Stimulated activated effector memory CD8-positive, alpha-beta T cell treated with anti-CD3 and anti-CD28 coated beads, Interleukin-12 subunit alpha, Interleukin-12 subunit beta, amount 100 ng/mL, for 72 hours (primary cell): ENCODE results near the gene FGF11.

ENCODE experiments used
- ATAC-seq: fragments of 150-1000 bp; cut with Tn5 transposase; 2 replicates; pipeline ENCODE4 v1.10.0; 2021
- DNase-seq, 2 donors: peaks; one replicate each; pipeline ENCODE4 v3.0.0; 2021 to 2022; ENCODE audit warnings: low spot score in 2 of 2
- H3K27ac Mint-ChIP-seq: one replicate; pipeline ENCODE4 v1.8.0; 2022; ENCODE audit warnings: mild to moderate bottlenecking, mixed read lengths
- H3K36me3 Mint-ChIP-seq: one replicate; pipeline ENCODE4 v1.8.0; 2022; ENCODE audit warnings: mild to moderate bottlenecking, mixed read lengths
- H3K4me1 Mint-ChIP-seq: one replicate; pipeline ENCODE4 v1.8.0; 2022; ENCODE audit warnings: mixed read lengths
- H3K4me3 Mint-ChIP-seq: one replicate; pipeline ENCODE4 v1.8.0; 2022; ENCODE audit warnings: mild to moderate bottlenecking, mixed read lengths
- H3K9me3 Mint-ChIP-seq: one replicate; pipeline ENCODE4 v1.8.0; 2022; ENCODE audit warnings: mixed read lengths

The FGF11 gene

GRCh38 chr17:7418472-7419152 is 20.7 kb upstream of the FGF11 start:
- Mint-ChIP-seq H3K4me1 (peaks cover 7% of the 10 kb centered on the region), H3K9me3 (no peaks in the 10 kb centered on the region), H3K36me3 (no peaks in the 10 kb centered on the region), H3K27ac (peak overlapping the region; percentile 1), H3K4me3 (no peak overlapping the region)
- ATAC-seq (no peak), DNase-seq (no peak)

GRCh38 chr17:7419819-7420610 is 19.3 kb upstream of the FGF11 start, which contains the start of gene SPEM1:
TSS of gene SPEM1 (plus strand) at chr17:7420324. CDS start at chr17:7420385, 61 bp downstream.
- Mint-ChIP-seq H3K36me3 (no peaks in the 10 kb centered on the region), H3K9me3 (no peaks in the 10 kb centered on the region), H3K4me3 (no peak within 1 kb of the TSS), H3K27ac (peak within 1 kb of the TSS; percentile 26), H3K4me1 (peaks cover 7% of the 10 kb centered on the region)
- DNase-seq (no peak), ATAC-seq (no peak)

GRCh38 chr17:7421186-7421585 is 18.1 kb upstream of the FGF11 start:
- H3K27ac Mint-ChIP-seq: no peak overlapping the region
- H3K4me1 Mint-ChIP-seq: peaks cover 6% of the 10 kb centered on the region
- ATAC-seq: no peak
- no peak overlapping the region for H3K4me3 Mint-ChIP-seq
- no peaks in the 10 kb centered on the region for H3K36me3 Mint-ChIP-seq
- DNase-seq: no peak
- H3K9me3 Mint-ChIP-seq: no peaks in the 10 kb centered on the region

GRCh38 chr17:7423679-7424078 is 15.6 kb upstream of the FGF11 start:
- no peak overlapping the region for H3K27ac Mint-ChIP-seq

GRCh38 chr17:7425316-7425715 is 14.0 kb upstream of the FGF11 start, which contains the start of gene SPEM2:
TSS of gene SPEM2 (plus strand) at chr17:7425616. CDS start at chr17:7425689, 73 bp downstream.
- no peaks in the 10 kb centered on the region for H3K4me1 Mint-ChIP-seq
- H3K4me3 Mint-ChIP-seq: no peak within 1 kb of the TSS
- H3K36me3 Mint-ChIP-seq: no peaks in the 10 kb centered on the region
- no peaks in the 10 kb centered on the region for H3K9me3 Mint-ChIP-seq
- DNase-seq (no peak), ATAC-seq (no peak)
- peak within 1 kb of the TSS; percentile 54 for H3K27ac Mint-ChIP-seq

More at GRCh38 chr17:7423679-7424078, 15.6 kb upstream of the FGF11 start:
- H3K36me3 Mint-ChIP-seq: no peaks in the 10 kb centered on the region
- no peak overlapping the region for H3K4me3 Mint-ChIP-seq
- no peak for DNase-seq
- no peak for ATAC-seq
- H3K9me3 Mint-ChIP-seq: no peaks in the 10 kb centered on the region
- H3K4me1 Mint-ChIP-seq: no peaks in the 10 kb centered on the region

- Mint-ChIP-seq H3K27ac (no peak overlapping the region), H3K4me3 (no peak overlapping the region), H3K4me1 (no peaks in the 10 kb centered on the region), H3K9me3 (no peaks in the 10 kb centered on the region), H3K36me3 (no peaks in the 10 kb centered on the region)
- no peak for DNase-seq
- no peak for ATAC-seq
These were observed 13.6 kb upstream of the FGF11 start for GRCh38 chr17:7425756-7426155.

GRCh38 chr17:7426203-7426863 is 13.0 kb upstream of the FGF11 start:
- Mint-ChIP-seq H3K36me3 (no peaks in the 10 kb centered on the region), H3K4me1 (no peaks in the 10 kb centered on the region), H3K4me3 (no peak overlapping the region), H3K9me3 (no peaks in the 10 kb centered on the region), H3K27ac (no peak overlapping the region)
- DNase-seq: no peak
- ATAC-seq: no peak

GRCh38 chr17:7426896-7427489 is 12.3 kb upstream of the FGF11 start:
- ATAC-seq: no peak
- Mint-ChIP-seq H3K9me3 (no peaks in the 10 kb centered on the region), H3K36me3 (no peaks in the 10 kb centered on the region)

GRCh38 chr17:7427549-7427948 is 11.8 kb upstream of the FGF11 start:
- H3K36me3 Mint-ChIP-seq: no peaks in the 10 kb centered on the region

More at GRCh38 chr17:7426896-7427489, 12.3 kb upstream of the FGF11 start:
- Mint-ChIP-seq H3K4me3 (no peak overlapping the region), H3K4me1 (no peaks in the 10 kb centered on the region), H3K27ac (no peak overlapping the region)
- DNase-seq: no peak

GRCh38 chr17:7428557-7428956 is 10.8 kb upstream of the FGF11 start, which contains the start of gene SPEM3:
TSS of gene SPEM3 (plus strand) at chr17:7428857. CDS start at chr17:7428903, 46 bp downstream.
- Mint-ChIP-seq H3K27ac (no peak within 1 kb of the TSS), H3K4me1 (no peaks in the 10 kb centered on the region), H3K36me3 (no peaks in the 10 kb centered on the region), H3K4me3 (no peak within 1 kb of the TSS), H3K9me3 (no peaks in the 10 kb centered on the region)
- ATAC-seq (no peak), DNase-seq (no peak)

More at GRCh38 chr17:7427549-7427948, 11.8 kb upstream of the FGF11 start:
- DNase-seq (no peak), ATAC-seq (no peak)
- no peak overlapping the region for H3K4me3 Mint-ChIP-seq
- no peak overlapping the region for H3K27ac Mint-ChIP-seq
- H3K9me3 Mint-ChIP-seq: no peaks in the 10 kb centered on the region
- no peaks in the 10 kb centered on the region for H3K4me1 Mint-ChIP-seq

- Mint-ChIP-seq H3K27ac (no peak overlapping the region), H3K4me3 (no peak overlapping the region), H3K36me3 (no peaks in the 10 kb centered on the region), H3K4me1 (no peaks in the 10 kb centered on the region), H3K9me3 (no peaks in the 10 kb centered on the region)
- ATAC-seq: no peak
- no peak for DNase-seq
These were observed 9.6 kb upstream of the FGF11 start for GRCh38 chr17:7429722-7430121.

GRCh38 chr17:7431231-7431630 is 8.1 kb upstream of the FGF11 start:
- no peak for ATAC-seq
- no peak for DNase-seq
- Mint-ChIP-seq H3K4me3 (no peak overlapping the region), H3K36me3 (peaks cover 11% of the 10 kb centered on the region), H3K27ac (no peak overlapping the region), H3K9me3 (no peaks in the 10 kb centered on the region), H3K4me1 (peaks cover 4% of the 10 kb centered on the region)

GRCh38 chr17:7432296-7432695 is 7.0 kb upstream of the FGF11 start:
- Mint-ChIP-seq H3K36me3 (peaks cover 20% of the 10 kb centered on the region), H3K27ac (no peak overlapping the region)

GRCh38 chr17:7435676-7436555 is 3.4 kb upstream of the FGF11 start:
- Mint-ChIP-seq H3K27ac (peak overlapping the region; percentile 92), H3K4me1 (peaks cover 41% of the 10 kb centered on the region), H3K36me3 (peaks cover 42% of the 10 kb centered on the region), H3K4me3 (peak overlapping the region; percentile 90), H3K9me3 (no peaks in the 10 kb centered on the region)
- DNase-seq: peak; percentile 56 to 86
- ATAC-seq: peak; percentile 32

More at GRCh38 chr17:7432296-7432695, 7.0 kb upstream of the FGF11 start:
- no peaks in the 10 kb centered on the region for H3K9me3 Mint-ChIP-seq
- ATAC-seq (no peak), DNase-seq (no peak)
- H3K4me3 Mint-ChIP-seq: no peak overlapping the region
- peaks cover 12% of the 10 kb centered on the region for H3K4me1 Mint-ChIP-seq
